SKM-1 treated with dmso at 0.1 percent for 144 hours (cell line): ENCODE results near the gene BRICD5.

ENCODE experiments used
- DNase-seq: peaks from one replicate; lab custom pipeline; 2025; ENCODE audit not compliant: unreplicated experiment; lab: John Stamatoyannopoulos, UW

Gene BRICD5

GRCh38 chr16:2237493-2238149, 27.0 kb upstream of the BRICD5 start:
- DNase-seq: no peak

GRCh38 chr16:2237102-2237482, 26.4 kb upstream of the BRICD5 start:
- no peak for DNase-seq

GRCh38 chr16:2236337-2237101, 25.9 kb upstream of the BRICD5 start, which contains the start of gene DNASE1L2:
Gene DNASE1L2 (plus strand): TSS chr16:2236444. CDS start chr16:2236817, 373 bp downstream.
- DNase-seq: no peak

GRCh38 chr16:2235695-2236336, 25.2 kb upstream of the BRICD5 start:
- DNase-seq: no peak

- DNase-seq: no peak
Measured at GRCh38 chr16:2235234-2235651, 24.6 kb upstream of the BRICD5 start.

- DNase-seq: no peak
Measured at GRCh38 chr16:2234813-2235170, 24.1 kb upstream of the BRICD5 start.

GRCh38 chr16:2233872-2234812, 23.5 kb upstream of the BRICD5 start:
- DNase-seq: no peak

- DNase-seq: no peak
Measured at GRCh38 chr16:2233046-2233775, 22.5 kb upstream of the BRICD5 start.

GRCh38 chr16:2232094-2232990, 21.7 kb upstream of the BRICD5 start:
- DNase-seq: no peak

GRCh38 chr16:2231016-2231931, 20.6 kb upstream of the BRICD5 start:
- no peak for DNase-seq

GRCh38 chr16:2230376-2230775, 19.7 kb upstream of the BRICD5 start:
- DNase-seq: no peak

GRCh38 chr16:2229632-2230250, 19.1 kb upstream of the BRICD5 start:
- no peak for DNase-seq

GRCh38 chr16:2229091-2229490, 18.4 kb upstream of the BRICD5 start:
- no peak for DNase-seq

GRCh38 chr16:2228161-2228824, 17.6 kb upstream of the BRICD5 start:
- no peak for DNase-seq

GRCh38 chr16:2226918-2227317, 16.3 kb upstream of the BRICD5 start:
- DNase-seq: no peak

GRCh38 chr16:2226245-2226793, 15.7 kb upstream of the BRICD5 start:
- no peak for DNase-seq

- DNase-seq: no peak
Measured at GRCh38 chr16:2223942-2224486, 13.4 kb upstream of the BRICD5 start.
